ENCODE results near the gene FAHD2A. TPM values are rescaled to one million over a fixed set of nuclear protein-coding genes. Genes with fewer than 3 reads are reported as not detected.
"Not testable (repeated sequence)": the region's sequence is repeated elsewhere in the genome, so short reads cannot be mapped to it uniquely, and the experiment has no call there.

The FAHD2A gene
- total and polyA plus RNA-seq, 7 donors: 8.9 to 30.5 (median 19.4) TPM

DNA sequence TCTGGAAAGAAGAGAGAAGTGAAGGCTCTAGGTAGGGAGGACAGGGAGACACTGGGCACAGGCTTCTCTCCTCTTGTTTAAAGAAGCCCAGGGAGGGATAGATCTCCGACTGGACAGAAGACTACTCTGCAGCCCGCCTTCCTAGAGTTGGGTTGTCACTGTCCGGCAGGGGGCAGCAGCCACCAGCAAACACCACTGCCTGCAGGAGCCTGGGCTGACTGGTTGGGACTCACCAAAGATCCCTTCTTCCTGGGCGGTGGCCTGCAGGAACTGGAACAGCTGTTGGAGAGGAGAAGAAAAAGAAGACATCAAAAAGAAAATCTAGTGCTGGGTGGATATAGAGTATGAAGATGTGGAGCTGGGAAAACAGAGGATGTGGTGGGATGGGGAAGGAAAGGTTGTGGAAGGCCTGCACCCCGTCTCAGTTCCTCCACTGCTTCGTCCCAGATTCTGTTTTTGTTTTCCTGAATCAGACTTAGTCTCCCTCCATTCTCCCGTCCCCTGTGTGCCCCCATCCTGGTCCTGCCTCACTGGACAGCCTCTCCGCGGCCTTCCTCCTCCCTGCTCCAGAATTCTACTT is 11.6 kb downstream of the FAHD2A start:
- intact Hi-C loops (cut with DNase I): loop anchor here (5.0 kb wide), 2 partner anchors 113 to 313 kb away; no protein-coding TSS in a partner anchor

DNA sequence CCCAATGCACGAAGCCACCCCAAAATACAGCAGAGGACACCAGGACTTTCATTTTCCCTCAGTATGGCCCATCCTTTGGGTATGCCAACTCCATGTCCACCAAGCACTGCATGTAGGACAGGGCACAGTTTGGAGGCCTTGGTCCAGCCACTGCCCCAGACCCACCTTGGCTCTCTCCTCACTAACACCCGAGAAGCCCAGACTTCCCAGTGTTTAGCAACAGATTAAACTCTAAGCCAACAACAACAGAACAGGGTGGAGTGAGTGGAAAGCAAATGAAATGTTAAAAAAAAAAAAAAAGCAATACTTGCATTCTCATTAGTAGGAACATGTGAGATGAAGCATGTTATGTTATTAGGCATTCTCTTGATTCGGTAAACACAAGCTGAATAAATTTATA is 12.6 kb downstream of the FAHD2A start:
- DNase-seq; H3K27ac ChIP-seq; H3K27me3 ChIP-seq; H3K9me3 ChIP-seq; H3K4me1 ChIP-seq; H3K4me3 ChIP-seq; intact Hi-C loops (cut with DNase I); H3K36me3 ChIP-seq: not testable (repeated sequence)
- WGBS, 2 donors: 70 to 75% methylated on average over 3 of the region's 3 CpGs

More for the DNA sequence above, 11.6 kb downstream of the FAHD2A start:
- H3K4me1 ChIP-seq, H3K27me3 ChIP-seq, H3K9me3 ChIP-seq, H3K27ac ChIP-seq, H3K36me3 ChIP-seq, H3K4me3 ChIP-seq: not testable (repeated sequence)
- peak; percentile 91 for DNase-seq
- 49 to 55% methylated on average over 7 to 8 of the region's 9 CpGs for WGBS, 2 donors
- TF ChIP-seq, protein P1, sequence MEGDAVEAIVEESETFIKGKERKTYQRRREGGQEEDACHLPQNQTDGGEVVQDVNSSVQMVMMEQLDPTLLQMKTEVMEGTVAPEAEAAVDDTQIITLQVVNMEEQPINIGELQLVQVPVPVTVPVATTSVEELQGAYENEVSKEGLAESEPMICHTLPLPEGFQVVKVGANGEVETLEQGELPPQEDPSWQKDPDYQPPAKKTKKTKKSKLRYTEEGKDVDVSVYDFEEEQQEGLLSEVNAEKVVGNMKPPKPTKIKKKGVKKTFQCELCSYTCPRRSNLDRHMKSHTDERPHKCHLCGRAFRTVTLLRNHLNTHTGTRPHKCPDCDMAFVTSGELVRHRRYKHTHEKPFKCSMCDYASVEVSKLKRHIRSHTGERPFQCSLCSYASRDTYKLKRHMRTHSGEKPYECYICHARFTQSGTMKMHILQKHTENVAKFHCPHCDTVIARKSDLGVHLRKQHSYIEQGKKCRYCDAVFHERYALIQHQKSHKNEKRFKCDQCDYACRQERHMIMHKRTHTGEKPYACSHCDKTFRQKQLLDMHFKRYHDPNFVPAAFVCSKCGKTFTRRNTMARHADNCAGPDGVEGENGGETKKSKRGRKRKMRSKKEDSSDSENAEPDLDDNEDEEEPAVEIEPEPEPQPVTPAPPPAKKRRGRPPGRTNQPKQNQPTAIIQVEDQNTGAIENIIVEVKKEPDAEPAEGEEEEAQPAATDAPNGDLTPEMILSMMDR (IDR thresholded peaks at IDR 0.05): peak; percentile 58 to 80 (median 77)

DNA sequence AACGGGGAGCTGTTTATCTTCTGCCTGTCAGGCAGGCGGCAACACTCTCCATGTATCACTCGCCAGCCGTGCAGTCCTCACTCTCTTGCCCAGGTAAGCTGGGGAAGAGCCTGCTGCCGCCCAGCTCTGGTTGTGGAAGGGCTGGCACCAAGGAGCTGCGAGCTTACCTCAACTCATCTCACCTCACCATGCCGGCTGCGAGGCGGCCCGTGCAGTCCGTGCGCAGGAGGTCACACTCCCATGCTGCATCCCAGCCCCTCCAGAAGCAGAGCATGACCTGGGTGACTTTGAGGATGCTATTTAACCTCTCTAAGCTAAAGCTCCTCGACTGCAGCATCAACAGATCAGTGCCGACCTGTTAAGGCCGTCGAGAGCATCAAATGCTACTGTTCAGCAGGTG is 13.1 kb downstream of the FAHD2A start:
- 90% methylated on average over 16 of the region's 16 CpGs for WGBS, 2 donors
- intact Hi-C loops (cut with DNase I); DNase-seq: not testable (repeated sequence)

DNA sequence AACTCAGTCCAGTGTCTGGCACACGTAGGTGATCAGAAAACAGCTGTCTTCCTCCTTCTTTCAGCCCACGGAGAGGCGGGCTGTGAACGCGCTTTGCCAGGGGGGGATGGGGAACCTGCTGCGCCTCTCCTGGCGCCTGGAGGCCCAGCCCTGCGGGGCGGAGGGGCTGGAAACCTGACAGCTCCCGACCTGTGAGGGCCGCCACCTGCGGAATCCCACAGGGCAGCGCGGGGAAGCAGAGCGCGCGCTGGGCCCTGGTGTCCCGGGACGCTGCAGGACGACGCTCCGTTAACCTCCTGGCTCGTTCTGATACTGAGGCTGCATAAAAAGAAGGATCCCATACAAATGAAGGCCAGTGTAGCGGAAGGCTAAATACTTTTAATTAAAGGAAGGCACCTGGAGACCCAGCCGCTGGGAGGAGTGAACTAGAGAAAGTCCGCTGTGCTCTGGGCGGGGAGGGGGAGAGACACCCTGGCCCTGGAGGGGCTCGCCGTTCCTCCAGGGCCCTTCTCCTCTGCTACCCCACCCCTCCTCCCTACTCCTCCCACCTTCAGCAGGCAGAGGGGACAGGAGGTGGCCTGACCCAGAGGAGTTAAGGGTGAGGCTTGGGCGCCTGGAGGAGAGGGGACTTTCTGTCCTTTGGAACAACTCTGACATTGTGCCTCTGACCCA is 24.8 kb downstream of the FAHD2A start:
- H3K4me3 ChIP-seq; DNase-seq; H3K36me3 ChIP-seq; intact Hi-C loops (cut with DNase I); H3K9me3 ChIP-seq; H3K27me3 ChIP-seq; H3K4me1 ChIP-seq; H3K27ac ChIP-seq: not testable (repeated sequence)
- 37 to 86% methylated on average over 14 to 15 of the region's 30 CpGs for WGBS, 2 donors

More for the DNA sequence above, 13.1 kb downstream of the FAHD2A start:
- not testable (repeated sequence) for H3K27me3 ChIP-seq, H3K27ac ChIP-seq, H3K4me1 ChIP-seq, H3K9me3 ChIP-seq, H3K36me3 ChIP-seq, H3K4me3 ChIP-seq

DNA sequence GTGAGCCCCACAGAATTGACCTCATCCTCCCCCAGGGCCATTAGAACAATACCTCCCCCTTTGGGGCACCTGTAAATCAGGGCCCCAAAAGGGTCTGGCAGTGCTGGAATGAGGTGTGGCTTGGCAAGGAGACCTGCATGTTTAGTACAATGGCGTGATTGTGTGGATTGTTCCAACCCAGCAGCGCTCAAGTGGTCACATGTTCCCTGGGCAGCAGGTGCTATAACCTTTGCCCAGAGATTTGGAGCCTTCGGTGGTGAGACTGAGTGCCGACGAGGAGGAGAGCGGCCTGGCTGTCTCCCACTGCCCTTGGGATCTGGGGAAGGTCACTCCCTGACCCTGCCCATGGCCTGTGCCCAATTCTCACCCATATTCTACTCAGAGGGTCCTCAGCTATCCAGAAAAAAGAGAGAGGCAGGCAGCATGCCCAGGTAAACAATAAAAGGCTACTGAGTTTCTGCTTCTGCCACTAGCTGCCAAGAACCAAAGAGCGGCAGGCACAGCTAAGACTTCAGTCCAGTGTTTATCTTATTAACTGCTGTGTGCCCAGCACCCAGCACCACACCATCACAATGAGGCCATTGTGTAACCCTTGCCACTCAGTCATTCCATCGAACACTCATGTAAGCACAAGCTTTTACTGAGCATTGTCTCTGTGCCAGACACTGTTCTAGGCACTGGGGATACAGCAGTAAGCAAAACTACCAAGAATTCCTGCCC is 27.4 kb downstream of the FAHD2A start:
- H3K4me1 ChIP-seq; H3K36me3 ChIP-seq; H3K27ac ChIP-seq; H3K27me3 ChIP-seq; intact Hi-C loops (cut with DNase I); DNase-seq; H3K9me3 ChIP-seq; H3K4me3 ChIP-seq: not testable (repeated sequence)
- WGBS, 2 donors: no CpG with 5 or more reads among the region's 8 CpGs

DNA sequence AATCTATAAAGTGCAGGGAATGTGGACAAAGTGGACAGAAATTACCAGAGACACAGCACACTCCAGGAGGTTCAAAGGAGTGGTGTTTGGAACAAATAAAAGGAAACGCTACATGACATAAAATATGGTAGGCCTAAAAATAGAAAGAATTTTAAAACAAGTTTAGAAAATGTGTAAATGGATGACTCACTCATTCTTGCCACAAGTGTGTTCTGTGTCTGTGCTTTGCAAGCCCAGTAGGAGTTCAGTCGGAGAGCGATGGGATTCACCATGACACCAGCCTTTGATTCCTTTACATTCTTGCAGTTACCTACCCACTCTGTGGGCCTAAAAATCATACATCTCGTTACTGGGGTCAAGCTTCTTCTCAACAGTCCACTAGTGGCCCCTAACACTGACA is 30.9 kb downstream of the FAHD2A start:
- H3K4me3 ChIP-seq; H3K4me1 ChIP-seq; DNase-seq; H3K27me3 ChIP-seq; H3K9me3 ChIP-seq; intact Hi-C loops (cut with DNase I); H3K36me3 ChIP-seq: not testable (repeated sequence)
- 84 to 92% methylated on average over 1 of the region's 4 CpGs for WGBS, 2 donors
- H3K27ac ChIP-seq: peak overlapping the region in 2 of 4 donors; percentile 42 to 76

DNA sequence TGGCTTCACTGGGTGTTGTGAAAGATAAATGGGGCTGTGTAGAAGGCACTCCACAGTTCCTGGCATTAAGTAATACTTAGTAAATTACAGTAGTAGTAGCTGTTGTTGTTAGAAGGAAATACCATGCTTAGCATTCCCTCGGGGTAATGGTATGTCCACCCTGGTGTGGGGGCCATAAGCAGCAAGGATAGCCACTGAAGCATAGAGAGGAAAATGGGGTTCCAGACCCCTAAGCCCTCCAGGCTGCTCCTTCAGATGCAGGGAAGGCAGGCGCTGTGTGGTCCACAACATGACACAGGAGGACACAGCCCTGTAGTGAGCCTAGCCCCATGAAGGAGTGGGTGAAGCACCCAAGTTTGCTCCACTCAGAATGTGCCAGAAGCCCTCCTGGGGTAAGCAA is 31.5 kb downstream of the FAHD2A start:
- intact Hi-C loops (cut with DNase I); H3K9me3 ChIP-seq: not testable (repeated sequence)
- peak overlapping the region; percentile 54 to 81 (median 76) for H3K27ac ChIP-seq

DNA sequence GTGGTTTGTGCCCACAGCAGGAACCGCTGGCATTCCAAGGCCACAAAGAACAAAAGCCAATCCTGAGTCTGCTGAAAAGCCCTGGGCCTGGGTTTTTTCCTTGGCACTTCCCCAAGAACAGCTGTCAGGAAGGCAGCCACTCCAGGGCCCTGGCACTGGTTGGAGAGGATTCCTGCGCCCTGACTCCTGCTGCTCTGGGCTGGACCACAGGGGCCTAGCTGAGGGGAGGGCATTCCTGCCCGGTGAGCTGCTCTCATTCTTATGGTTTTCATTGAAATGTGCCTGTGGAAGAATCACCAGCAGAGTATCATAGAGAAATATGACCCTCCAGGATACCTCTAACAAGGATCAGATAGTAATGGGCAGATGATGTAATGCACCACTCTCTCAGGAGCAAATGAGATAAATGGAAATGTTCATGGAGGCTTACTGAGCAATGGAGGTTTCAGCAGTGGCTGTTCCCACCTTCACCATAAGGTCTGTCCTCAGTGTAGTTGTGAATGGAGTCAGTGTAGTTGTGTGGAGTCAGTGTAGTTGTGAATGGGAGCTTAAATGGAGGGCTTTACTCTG is 32.1 kb downstream of the FAHD2A start:
- H3K27me3 ChIP-seq; intact Hi-C loops (cut with DNase I); H3K9me3 ChIP-seq; H3K4me1 ChIP-seq; H3K4me3 ChIP-seq; H3K36me3 ChIP-seq: not testable (repeated sequence)
- WGBS, 2 donors: 41 to 54% methylated on average over 2 of the region's 3 CpGs
- peak overlapping the region in 3 of 4 donors; percentile 50 to 76 (median 74) for H3K27ac ChIP-seq
- peak; percentile 76 for DNase-seq

More for the DNA sequence above, 31.5 kb downstream of the FAHD2A start:
- H3K4me1 ChIP-seq, H3K27me3 ChIP-seq, H3K4me3 ChIP-seq, DNase-seq, H3K36me3 ChIP-seq: not testable (repeated sequence)
- 88 to 90% methylated on average over 2 of the region's 2 CpGs for WGBS, 2 donors

DNA sequence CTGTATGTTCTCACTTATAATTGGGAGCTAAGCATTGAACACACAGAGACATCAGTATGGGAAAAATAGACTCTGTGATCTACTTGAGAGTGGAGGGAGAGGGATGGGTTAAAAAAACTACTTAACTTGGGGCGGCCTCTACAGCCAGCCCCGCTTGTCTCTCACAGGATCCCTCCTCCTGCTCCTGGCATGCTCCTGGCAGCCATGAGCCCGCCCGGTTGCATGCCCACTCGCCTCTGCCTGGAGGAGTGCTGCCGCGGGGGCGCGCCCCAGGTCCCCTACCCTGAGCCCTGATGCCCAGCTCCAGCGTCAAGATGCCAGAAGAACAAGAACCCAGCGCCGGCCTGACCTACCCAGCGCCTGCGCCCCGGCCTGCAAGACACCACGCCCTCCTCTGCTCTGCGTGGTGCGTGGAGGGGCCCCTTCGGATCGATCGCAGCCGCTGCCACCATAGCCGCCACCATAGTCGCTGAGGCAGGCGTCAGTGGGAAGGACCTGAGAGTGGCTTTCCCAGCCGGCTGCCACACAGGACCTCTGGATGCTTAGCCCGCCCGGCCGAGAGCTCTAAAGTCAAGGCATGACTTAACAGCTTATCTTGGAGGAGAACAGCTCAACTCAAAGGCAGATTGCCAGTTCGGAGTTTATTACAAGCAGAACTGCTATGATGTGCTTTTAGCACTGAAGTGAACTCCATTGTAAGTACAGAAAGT is 32.8 kb downstream of the FAHD2A start:
- H3K27ac ChIP-seq: peak overlapping the region in 1 of 4 donors; percentile 52
- H3K27me3 ChIP-seq; H3K9me3 ChIP-seq; DNase-seq; intact Hi-C loops (cut with DNase I); H3K4me3 ChIP-seq; H3K36me3 ChIP-seq; H3K4me1 ChIP-seq: not testable (repeated sequence)
- WGBS, 2 donors: no CpG with 5 or more reads among the region's 30 CpGs

DNA sequence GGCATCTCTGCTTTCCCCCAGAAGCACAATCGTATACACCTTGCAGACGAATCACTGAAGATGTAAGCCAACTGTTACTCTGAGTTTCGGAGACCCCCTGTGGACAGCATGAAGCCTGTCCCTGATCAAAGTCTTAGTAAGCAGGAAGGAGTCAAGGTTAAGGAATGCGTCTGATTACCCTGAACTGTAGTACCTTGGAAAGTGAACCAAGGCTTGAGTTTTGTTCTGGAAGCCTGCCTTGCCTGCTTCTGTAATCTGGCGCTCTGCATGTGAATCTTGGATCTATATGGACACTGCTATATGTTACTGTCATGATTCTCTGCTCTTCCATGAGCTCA is 33.3 kb downstream of the FAHD2A start:
- H3K4me3 ChIP-seq; H3K36me3 ChIP-seq; H3K4me1 ChIP-seq; H3K9me3 ChIP-seq; H3K27me3 ChIP-seq; DNase-seq; intact Hi-C loops (cut with DNase I): not testable (repeated sequence)
- WGBS, 2 donors: 69 to 76% methylated on average over 3 of the region's 5 CpGs
- peak overlapping the region in 1 of 4 donors; percentile 52 for H3K27ac ChIP-seq

DNA sequence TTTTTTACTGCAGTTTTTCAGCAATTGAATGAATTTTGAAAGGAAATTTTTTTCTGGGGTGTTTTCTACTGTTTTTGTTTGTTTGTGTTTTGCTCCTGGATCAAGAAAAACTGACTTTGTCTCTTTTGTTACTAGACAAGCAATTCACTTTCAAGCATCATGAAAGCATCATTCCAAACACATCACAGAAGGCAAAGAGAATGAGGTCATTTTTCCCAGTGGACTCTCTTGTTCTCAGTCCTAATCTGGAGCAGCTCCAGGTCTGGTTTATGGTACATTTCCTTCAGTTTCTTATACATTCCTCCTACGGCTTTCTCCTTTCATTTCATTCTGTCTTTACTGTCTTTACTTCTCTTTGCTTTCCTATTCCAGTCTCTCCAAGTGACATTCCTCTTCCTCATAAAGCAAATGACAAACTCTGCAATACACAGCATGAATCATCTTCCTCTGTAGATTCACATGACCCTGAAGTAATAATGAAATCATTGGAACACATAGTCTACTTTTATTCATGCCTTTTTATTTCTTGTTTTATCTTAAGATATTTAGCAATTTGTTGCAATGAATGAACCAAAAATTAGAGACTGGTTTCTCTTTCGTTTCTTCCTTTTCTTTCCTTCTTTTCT is 40.1 kb downstream of the FAHD2A start:
- H3K4me3 ChIP-seq; H3K9me3 ChIP-seq; H3K27ac ChIP-seq; H3K36me3 ChIP-seq; DNase-seq; H3K4me1 ChIP-seq; H3K27me3 ChIP-seq; intact Hi-C loops (cut with DNase I): not testable (repeated sequence)
- no CpG with 5 or more reads among the region's 2 CpGs for WGBS, 2 donors
